A549 treated with RU486 at 1 μM for 4 hours (cell line): ENCODE results near the gene TPP1. TPM values are rescaled to one million over a fixed set of nuclear protein-coding genes. Genes with fewer than 3 reads are reported as not detected.

ENCODE experiments used
- total RNA-seq: library from RNA; stranded (reverse); fragments of 200-300 nt; extraction: Qiagen RNA extraction; gene quantifications from 5 replicates; pipeline ENCODE4 v1.2.3, GENCODE V29; 2022; ENCODE audit warnings: low read depth

TPP1 gene
- 38.3 to 47.3 TPM (median 43.0 TPM) in 5 replicates for total RNA-seq

GRCh38 chr11:6619004-6619745, at the start of gene TPP1:
Gene TPP1, minus strand, starts transcription at chr11:6619422. Its CDS starts 22 bp downstream, at chr11:6619400.

GRCh38 chr11:6655790-6656583, 36.8 kb upstream of the TPP1 start, which contains the start of gene DCHS1:
Gene DCHS1, minus strand, starts transcription at chr11:6655809. Its CDS starts 14,196 bp downstream, at chr11:6641613.

GRCh38 chr11:6612213-6613041, 6.8 kb downstream of the TPP1 start, which contains the start of gene TAF10:
Gene TAF10, minus strand, starts transcription at chr11:6612216. Its CDS starts 27 bp downstream, at chr11:6612189.

GRCh38 chr11:6603287-6604080, 15.7 kb downstream of the TPP1 start, which contains the start of the genes ILK and RRP8:
Gene ILK, plus strand, starts transcription at chr11:6603774. Its CDS starts 498 bp downstream, at chr11:6604272.
Gene RRP8, minus strand, starts transcription at chr11:6603616. Its CDS starts 114 bp downstream, at chr11:6603502.

Other genes with a start within 250 kb of the TPP1 start
- gene SMPD1, start 228.9 kb downstream of the TPP1 start, total RNA-seq, result 9.0 to 12.2 TPM (median 10.4 TPM) in 5 replicates
- gene APBB1, start 200.3 kb downstream of the TPP1 start, total RNA-seq, result 15.6 to 19.1 TPM (median 16.9 TPM) in 5 replicates
- 0.32 to 0.75 TPM (median 0.62 TPM) in 5 replicates for gene HPX, start 178.4 kb downstream of the TPP1 start, total RNA-seq
- 12.5 to 20.1 TPM (median 16.0 TPM) in 5 replicates for gene TRIM3, start 145.5 kb downstream of the TPP1 start, total RNA-seq
- gene ARFIP2, start 138.1 kb downstream of the TPP1 start, total RNA-seq, result 54.3 to 58.6 TPM (median 55.5 TPM) in 5 replicates
- 26.4 to 35.8 TPM (median 32.4 TPM) in 5 replicates for gene TIMM10B, start 137.9 kb downstream of the TPP1 start, total RNA-seq
- 2.1 to 3.5 TPM (median 2.8 TPM) in 5 replicates for gene DNHD1, start 122.1 kb downstream of the TPP1 start, total RNA-seq
- gene RRP8, start 15.8 kb downstream of the TPP1 start, total RNA-seq, result 23.3 to 40.5 TPM (median 29.7 TPM) in 5 replicates
- 107 to 127 TPM (median 118 TPM) in 5 replicates for gene ILK, start 15.6 kb downstream of the TPP1 start, total RNA-seq
- 178 to 317 TPM (median 217 TPM) in 5 replicates for gene TAF10, start 7.2 kb downstream of the TPP1 start, total RNA-seq
- 0.07 to 0.12 TPM (median 0.09 TPM) in 5 replicates for gene DCHS1, start 36.4 kb upstream of the TPP1 start, total RNA-seq
- 84.4 to 132 TPM (median 104 TPM) in 5 replicates for gene MRPL17, start 63.9 kb upstream of the TPP1 start, total RNA-seq
- not detected in 5 replicates for gene OR2AG2, start 152.6 kb upstream of the TPP1 start, total RNA-seq
- not detected in 5 replicates for gene OR2AG1, start 163.6 kb upstream of the TPP1 start, total RNA-seq
- gene OR6A2, start 180.3 kb upstream of the TPP1 start, total RNA-seq, result not detected in 5 replicates
- not detected in 5 replicates for gene OR10A5, start 226.3 kb upstream of the TPP1 start, total RNA-seq
- gene OR10A2, start 243.6 kb upstream of the TPP1 start, total RNA-seq, result not detected in 5 replicates